ENCODE results near the gene ARAP1. TPM values are rescaled to one million over a fixed set of nuclear protein-coding genes. Genes with fewer than 3 reads are reported as not detected.

Gene ARAP1
- total RNA-seq, 2 experiments from 2014 or later, result 77.7 to 91.5 TPM

DNA sequence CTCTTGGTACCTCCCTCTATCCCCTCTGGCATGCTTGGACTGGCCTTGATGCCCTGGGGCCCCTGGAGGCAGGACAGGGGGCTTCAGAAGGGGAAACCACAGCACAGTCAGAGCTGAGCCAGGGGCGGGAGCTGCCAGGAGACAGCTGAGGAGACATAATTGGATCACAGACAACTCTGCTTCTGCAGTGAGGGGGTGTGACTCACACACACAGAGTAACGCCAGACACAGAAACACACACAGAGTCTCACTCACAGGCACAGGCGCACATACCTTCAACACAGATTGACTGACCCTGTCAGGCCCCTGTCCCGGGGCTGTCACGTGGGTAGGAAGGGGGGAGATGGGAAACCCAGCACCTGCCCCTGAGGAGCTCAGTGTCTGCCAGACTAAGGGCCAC is 21.1 kb upstream of the ARAP1 start:
- no peak for DNase-seq
- Mint-ChIP-seq H3K9me3 (no peaks in the 10 kb centered on the region), H3K4me1 (ENCODE audit: low read depth) (no peaks in the 10 kb centered on the region), H3K27me3 (no peaks in the 10 kb centered on the region), H3K4me3 (no peak overlapping the region), H3K36me3 (ENCODE audit: low read depth) (no peaks in the 10 kb centered on the region), H3K27ac (no peak overlapping the region)
- no peak for TF ChIP-seq CTCF (IDR thresholded peaks at IDR 0.05)
- peak; percentile 42 for ATAC-seq
- ChIA-PET POLR2A (no interaction called here), CTCF (interaction anchor here (3.5 kb wide), 1 partner anchor 20 kb away, joined by 16 read pairs; the partner anchor contains the start of gene STARD10)
- intact Hi-C loops (cut with micrococcal nuclease), result no loop called here

DNA sequence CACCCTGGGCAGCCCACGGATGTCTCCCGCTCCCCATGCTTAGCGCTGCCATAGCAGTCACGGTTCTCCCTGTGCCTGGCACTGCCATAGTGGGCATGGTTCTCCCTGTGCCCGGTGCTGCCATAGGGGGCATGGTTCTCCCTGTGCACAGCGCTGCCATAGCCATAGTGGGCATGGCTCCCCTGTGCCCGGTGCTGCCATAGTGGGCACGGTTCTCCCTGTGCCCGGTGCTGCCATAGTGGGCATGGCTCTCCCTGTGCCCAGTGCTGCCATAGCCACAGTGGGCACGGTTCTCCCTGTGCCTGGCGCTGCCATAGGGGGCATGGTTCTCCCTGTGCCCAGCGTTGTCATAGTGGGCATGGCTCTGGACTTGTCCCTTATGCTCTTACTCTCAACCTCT is 19.9 kb upstream of the ARAP1 start:
- H3K4me3 Mint-ChIP-seq, result no peak overlapping the region
- H3K4me1 Mint-ChIP-seq (ENCODE audit: low read depth), result no peaks in the 10 kb centered on the region
- no peak for TF ChIP-seq CTCF (IDR thresholded peaks at IDR 0.05)
- no peak for DNase-seq
- no peaks in the 10 kb centered on the region for H3K9me3 Mint-ChIP-seq
- H3K36me3 Mint-ChIP-seq (ENCODE audit: low read depth), result no peaks in the 10 kb centered on the region
- intact Hi-C loops (cut with micrococcal nuclease), result no loop called here
- ChIA-PET POLR2A (no interaction called here), CTCF (interaction anchor here (1.3 kb wide), 1 partner anchor 47 kb away, joined by 4 read pairs; no protein-coding TSS in a partner anchor)
- no peaks in the 10 kb centered on the region for H3K27me3 Mint-ChIP-seq
- H3K27ac Mint-ChIP-seq, result no peak overlapping the region
- ATAC-seq, result no peak

GRCh38 chr11:72771507-72771906 is 19.3 kb upstream of the ARAP1 start:
- Mint-ChIP-seq H3K27ac (no peak overlapping the region), H3K27me3 (no peaks in the 10 kb centered on the region), H3K36me3 (ENCODE audit: low read depth) (no peaks in the 10 kb centered on the region), H3K4me3 (no peak overlapping the region), H3K9me3 (no peaks in the 10 kb centered on the region), H3K4me1 (ENCODE audit: low read depth) (no peaks in the 10 kb centered on the region)
- DNase-seq, result no peak
- no peak for TF ChIP-seq CTCF (IDR thresholded peaks at IDR 0.05)
- ChIA-PET CTCF (interaction anchor here (0.6 to 1.3 kb wide), 4 partner anchors 19 to 46 kb away, joined by 3 to 4 read pairs (median 4); no protein-coding TSS in a partner anchor), POLR2A (interaction anchor here (1.4 to 1.6 kb wide), 2 partner anchors 11 to 21 kb away, joined by 3 to 8 read pairs; no protein-coding TSS in a partner anchor)
- intact Hi-C loops (cut with micrococcal nuclease), result no loop called here
- no peak for ATAC-seq

DNA sequence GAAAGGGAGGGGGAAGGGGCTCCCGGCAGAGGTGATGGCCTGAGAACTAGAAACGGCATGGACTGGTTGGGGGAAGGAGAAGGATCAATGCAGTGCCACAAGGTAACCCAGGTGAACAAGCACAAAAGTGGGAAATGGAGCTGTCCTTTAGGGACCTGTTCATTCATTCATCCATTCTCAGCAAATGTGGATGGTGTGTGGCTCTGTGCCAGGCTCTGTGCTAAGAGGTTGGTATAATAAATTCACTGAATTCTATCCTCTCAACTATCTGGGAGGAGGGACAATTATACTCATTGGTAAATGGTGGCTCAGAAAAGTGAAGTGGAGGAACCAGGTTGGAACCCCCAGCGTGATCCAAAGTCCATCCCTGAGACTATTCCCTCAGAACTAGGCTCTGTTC is 18.6 kb upstream of the ARAP1 start:
- intact Hi-C loops (cut with micrococcal nuclease), result no loop called here
- Mint-ChIP-seq H3K9me3 (no peaks in the 10 kb centered on the region), H3K27ac (no peak overlapping the region), H3K36me3 (ENCODE audit: low read depth) (no peaks in the 10 kb centered on the region), H3K4me1 (ENCODE audit: low read depth) (no peaks in the 10 kb centered on the region), H3K27me3 (no peaks in the 10 kb centered on the region), H3K4me3 (no peak overlapping the region)
- no peak for DNase-seq
- ChIA-PET POLR2A (interaction anchor here (1.2 to 1.6 kb wide), 3 partner anchors 12 to 42 kb away, joined by 3 to 8 read pairs (median 3); no protein-coding TSS in a partner anchor), CTCF (interaction anchor here (0.6 to 1.3 kb wide), 4 partner anchors 18 to 45 kb away, joined by 3 to 4 read pairs (median 4); no protein-coding TSS in a partner anchor)
- ATAC-seq, result no peak
- TF ChIP-seq CTCF (IDR thresholded peaks at IDR 0.05), result no peak

GRCh38 chr11:72769680-72770079 is 17.5 kb upstream of the ARAP1 start:
- intact Hi-C loops (cut with micrococcal nuclease), result no loop called here
- Mint-ChIP-seq H3K9me3 (no peaks in the 10 kb centered on the region), H3K36me3 (ENCODE audit: low read depth) (no peaks in the 10 kb centered on the region), H3K4me1 (ENCODE audit: low read depth) (no peaks in the 10 kb centered on the region), H3K27me3 (no peaks in the 10 kb centered on the region), H3K4me3 (no peak overlapping the region), H3K27ac (no peak overlapping the region)
- ATAC-seq, result no peak
- POLR2A ChIA-PET, result no interaction called here
- no peak for DNase-seq
- CTCF ChIA-PET, result no interaction called here
- TF ChIP-seq CTCF (IDR thresholded peaks at IDR 0.05), result no peak

All from activated CD8-positive, alpha-beta T cell treated with anti-CD3 and anti-CD28 coated beads for 36 hours (primary cell).